Spleen (tissue), 11 donors: ENCODE data around the gene TCF12. TPM values are rescaled to one million over a fixed set of nuclear protein-coding genes. Genes with fewer than 3 reads are reported as not detected.

Experiments used
- DNase-seq: peaks from one replicate; pipeline ENCODE4 v3.0.0-alpha.2; 2020
- H3K27ac ChIP-seq, 8 donors: fragments of 200-600 bp; sonication (generic) in 7 of 8; 1 replicate in 4 of 8; 2 replicates in 4 of 8; pipeline versions ENCODE4 v1.5.0 to v1.8.0; 2016 to 2021; ENCODE audit warnings: inconsistent platforms in 4 of 8, mild to moderate bottlenecking in 4 of 8, moderate library complexity in 1 of 8
- H3K27me3 ChIP-seq, 7 donors: fragments of 200-600 bp; sonication (generic) in 6 of 7; replicated peaks in 1 of 7; 1 replicate in 4 of 7; 2 replicates in 3 of 7; pipeline versions ENCODE4 v1.5.0 to v1.8.0; 2016 to 2021; ENCODE audit warnings: inconsistent platforms in 3 of 7, mild to moderate bottlenecking in 1 of 7
- H3K36me3 ChIP-seq, 6 donors: fragments of 200-600 bp; sonication (generic) in 5 of 6; 1 replicate in 4 of 6; 2 replicates in 2 of 6; pipeline versions ENCODE4 v1.5.0 to v1.8.0; 2016 to 2021; ENCODE audit warnings: inconsistent platforms in 2 of 6
- H3K4me1 ChIP-seq, 6 donors: fragments of 200-600 bp; sonication (generic) in 5 of 6; 1 replicate in 3 of 6; 2 replicates in 3 of 6; pipeline versions ENCODE4 v1.5.0 to v1.8.0; 2016 to 2021; ENCODE audit warnings: inconsistent platforms in 3 of 6
- H3K4me3 ChIP-seq, 8 donors: fragments of 200-600 bp; sonication (generic) in 7 of 8; 1 replicate in 4 of 8; 2 replicates in 4 of 8; pipeline versions ENCODE4 v1.5.0 to v1.8.0; 2016 to 2021; ENCODE audit warnings: inconsistent platforms in 4 of 8, mild to moderate bottlenecking in 4 of 8, moderate library complexity in 2 of 8
- H3K9me3 ChIP-seq, 8 donors: fragments of 200-600 bp; sonication (generic) in 7 of 8; 1 replicate in 4 of 8; 2 replicates in 4 of 8; pipeline versions ENCODE4 v1.5.0 to v1.8.0; 2016 to 2021; ENCODE audit warnings: inconsistent platforms in 4 of 8
- CTCF ChIP-seq, 11 experiments: fragments of 200-600 bp in 7 of 11; fragments of 450-650 bp in 4 of 11; sonication (generic) in 4 of 11; IDR thresholded peaks in 8 of 11; conservative IDR thresholded peaks in 3 of 11; 1 replicate in 7 of 11; 2 replicates in 4 of 11; pipeline versions ENCODE4 v1.4.0 to v1.8.0; 2016 to 2021; ENCODE audit warnings: antibody characterized with exemption in 11 of 11, inconsistent platforms in 4 of 11, mild to moderate bottlenecking in 1 of 11
- POLR2A ChIP-seq, 3 donors: fragments of 450-650 bp; IDR thresholded peaks; one replicate each; pipeline ENCODE4 v1.5.1; 2017; ENCODE audit warnings: antibody characterized with exemption in 3 of 3, mild to moderate bottlenecking in 1 of 3
- POLR2AphosphoS5 ChIP-seq, 3 donors: sonication (generic); formaldehyde crosslinking; IDR thresholded peaks; one replicate each; pipeline ENCODE4 v1.5.1; 2017; ENCODE audit warnings: antibody characterized with exemption in 3 of 3
- WGBS, 5 donors: extraction: QIAGEN DNeasy Blood & Tissue Kit in 3 of 5; methylation state at CpG; one replicate each; pipeline versions ENCODE4 v1.1.5 to v1.1.7; 2013 to 2018; 5-methylcytosine and 5-hydroxymethylcytosine counted together
- intact Hi-C: fragments of 100-400 bp; cut with DNase I; formaldehyde crosslinking; loops from one replicate; pipeline ENCODE4 v1.15.0; 2023; ENCODE audit warnings: low total_unique reads
- polyA plus RNA-seq, 3 donors: library from polyadenylated mRNA; stranded (reverse); fragments of 200-250 nt; gene quantifications; one replicate each; pipeline ENCODE4 v1.2.1, GENCODE V29; 2013
- total RNA-seq, 7 donors: library from RNA; depleted of rRNA in 3 of 7; stranded (reverse); fragments of >200 nt in 3 of 7; fragmentation: NEBNext Ultra II Directional in 4 of 7; extraction: Animal tissue kit (Norgen Biotek cat#: 25700) in 4 of 7; gene quantifications; one replicate each; pipeline versions ENCODE4 v1.1.0 to v1.2.1, GENCODE V29; 2016 to 2021
- donor health status: healthy with polysubstance abuse.
- donor health status: DM: no; HTN: no; CAD: no; lungs with moderate emphysema.
- donor health status: DM: no; HTN: no; CAD: no.
- donor health status: Bipolar disorder and iron deficiency.
- donor health status: healthy.
- donor health status: DM: no; HTN: no; CAD: no.
- donor health status: DM: yes; HTN: yes; CAD: no.

The TCF12 gene
- total and polyA plus RNA-seq, 10 donors = 8.3 to 139 (median 111) TPM

- Histone ChIP-seq H3K4me1 (peaks cover 0 to 28% (median 4%) of the 10 kb centered on the region in 6 donors), H3K4me3 (no peak overlapping the region), H3K27ac (no peak overlapping the region), H3K36me3 (peaks cover 0 to 9% (median 5%) of the 10 kb centered on the region in 6 donors), H3K27me3 (no peaks in the 10 kb centered on the region), H3K9me3 (peaks cover 0 to 16% (median 14%) of the 10 kb centered on the region in 8 donors)
- intact Hi-C loops = no loop called here
- TF ChIP-seq POLR2A (IDR thresholded peaks at IDR 0.05) = no peak
- TF ChIP-seq POLR2AphosphoS5 (IDR thresholded peaks at IDR 0.05) = no peak
- TF ChIP-seq CTCF (IDR thresholded peaks at IDR 0.05 in 8 of 11, conservative IDR thresholded peaks at IDR 0.05 in 3 of 11) = no peak
- 55 to 77% (median 60%) methylated on average over 3 of the region's 3 CpGs for whole genome bisulfite sequencing, 5 donors
- no peak for DNase-seq
Measured at GRCh38 chr15:57156210-57156884, 237.9 kb downstream of the TCF12 start.

- intact Hi-C loops = no loop called here
- no peak overlapping the region for H3K27ac ChIP-seq
- TF ChIP-seq POLR2A (IDR thresholded peaks at IDR 0.05) (no peak), CTCF (IDR thresholded peaks at IDR 0.05 in 8 of 11, conservative IDR thresholded peaks at IDR 0.05 in 3 of 11) (no peak), POLR2AphosphoS5 (IDR thresholded peaks at IDR 0.05) (no peak)
- H3K36me3 ChIP-seq = no peaks in the 10 kb centered on the region
- peaks cover 0 to 14% (median 1%) of the 10 kb centered on the region in 6 donors for H3K4me1 ChIP-seq
- no peak for DNase-seq
- no peak overlapping the region for H3K4me3 ChIP-seq
- H3K27me3 ChIP-seq = no peaks in the 10 kb centered on the region
- no peaks in the 10 kb centered on the region for H3K9me3 ChIP-seq
Measured at GRCh38 chr15:57158589-57158988, 240.1 kb downstream of the TCF12 start.

- Histone ChIP-seq H3K36me3 (no peaks in the 10 kb centered on the region), H3K9me3 (peaks cover 0 to 4% (median 0%) of the 10 kb centered on the region in 8 donors), H3K27ac (no peak overlapping the region), H3K4me3 (no peak overlapping the region), H3K4me1 (peaks cover 0 to 8% (median 0%) of the 10 kb centered on the region in 6 donors), H3K27me3 (no peaks in the 10 kb centered on the region)
- DNase-seq = no peak
- no peak for TF ChIP-seq POLR2AphosphoS5 (IDR thresholded peaks at IDR 0.05)
- TF ChIP-seq POLR2A (IDR thresholded peaks at IDR 0.05) = no peak
- TF ChIP-seq CTCF (IDR thresholded peaks at IDR 0.05 in 8 of 11, conservative IDR thresholded peaks at IDR 0.05 in 3 of 11) = no peak
- intact Hi-C loops = no loop called here
- WGBS, 5 donors = 91 to 98% (median 96%) methylated on average over 4 of the region's 4 CpGs
Measured at GRCh38 chr15:57158997-57159668, 240.7 kb downstream of the TCF12 start.

GRCh38 chr15:57159767-57160166, 241.3 kb downstream of the TCF12 start:
- no peaks in the 10 kb centered on the region for H3K27me3 ChIP-seq
- H3K4me3 ChIP-seq = no peak overlapping the region
- H3K9me3 ChIP-seq = peaks cover 0 to 4% (median 0%) of the 10 kb centered on the region in 8 donors
- no peaks in the 10 kb centered on the region for H3K36me3 ChIP-seq
- intact Hi-C loops = no loop called here
- no peak overlapping the region for H3K27ac ChIP-seq
- no peak for DNase-seq
- H3K4me1 ChIP-seq = peaks cover 0 to 8% (median 0%) of the 10 kb centered on the region in 6 donors
- no peak for TF ChIP-seq POLR2A (IDR thresholded peaks at IDR 0.05)
